HepG2 (cell line): ENCODE measurements around the gene DGKB. TPM values are rescaled to one million over a fixed set of nuclear protein-coding genes. Genes with fewer than 3 reads are reported as not detected.

ENCODE experiments used
- ATAC-seq: fragments of 200-7000 bp; cut with Tn5 transposase; 3 replicates; pipeline ENCODE4 v1.9.1; 2020; ENCODE audit warnings: mild to moderate bottlenecking, moderate library complexity
- BruUV-seq: library from RNA; stranded (reverse); fragments of 400-500 nt; replicated peaks from 2 replicates; lab custom pipeline; 2021; lab: Mats Ljungman, UMichigan
- CTCF ChIA-PET: fragments of 300-600 bp; formaldehyde crosslinking; extraction: SDS; loops from one replicate; lab custom pipeline; 2021; ENCODE audit warnings: low total read pairs, inconsistent platforms, low intra/inter-chr PET ratio; lab: Yijun Ruan, JAX
- POLR2A ChIA-PET: fragments of 350-600 bp; sonication (Branson Sonifier 250); formaldehyde crosslinking; loops from one replicate; lab custom pipeline; 2020; ENCODE audit warnings: antibody characterized with exemption, inconsistent platforms; lab: Yijun Ruan, JAX
- DNase-seq: peaks from one replicate; pipeline ENCODE4 v3.0.0-alpha.2; 2015; ENCODE audit warnings: low spot score
- FAIRE-seq: peaks from 3 replicates; lab custom pipeline; 2011; peaks lifted over from hg19 to GRCh38; lab: Jason Lieb, UNC
- H2AFZ ChIP-seq: one replicate; pipeline ENCODE4 v1.6.1; 2011; ENCODE audit warnings: low read length, inconsistent platforms
- H3K27ac ChIP-seq: fragments of 300-600 bp; 3 replicates; pipeline ENCODE4 v1.8.0; 2011; ENCODE audit warnings: mixed run types, mild to moderate bottlenecking, mixed read lengths, low read length, inconsistent platforms; ENCODE audit not compliant: insufficient read depth; ENCODE audit errors: extremely low read length
- H3K27me3 ChIP-seq, 2 experiments: fragments of 200-600 bp in 1 of 2; 2 replicates in 1 of 2; 3 replicates in 1 of 2; pipeline versions ENCODE4 v1.6.0 to v1.8.0; 2011; ENCODE audit warnings: low read length in 2 of 2, mild to moderate bottlenecking in 2 of 2, moderate library complexity in 2 of 2, inconsistent platforms in 1 of 2; ENCODE audit not compliant: insufficient read depth in 2 of 2, control insufficient read depth in 1 of 2
- H3K36me3 ChIP-seq, 2 experiments: fragments of 200-600 bp in 1 of 2; replicated peaks in 1 of 2; 2 replicates in 1 of 2; 3 replicates in 1 of 2; pipeline versions ENCODE4 v1.5.1 to v1.8.0; 2011; ENCODE audit warnings: low read length in 2 of 2, inconsistent platforms in 1 of 2; ENCODE audit not compliant: insufficient read depth in 2 of 2, control insufficient read depth in 1 of 2
- H3K4me1 ChIP-seq: 2 replicates; pipeline ENCODE4 v1.5.1; 2012; ENCODE audit warnings: low read length, inconsistent platforms; ENCODE audit not compliant: insufficient read depth
- H3K4me2 ChIP-seq: 2 replicates; pipeline ENCODE4 v1.6.0; 2011; ENCODE audit warnings: low read depth, low read length, inconsistent platforms
- H3K4me3 ChIP-seq, 3 experiments: fragments of 200-600 bp in 1 of 3; sonication (generic), shearing (Covaris generic) in 1 of 3; replicated peaks in 1 of 3; 2 replicates each; pipeline ENCODE4 v1.5.1; 2011 to 2016; ENCODE audit warnings: low read length in 3 of 3, inconsistent platforms in 2 of 3, low read depth in 2 of 3, mild to moderate bottlenecking in 2 of 3, control low read depth in 1 of 3, mixed read lengths in 1 of 3; ENCODE audit not compliant: insufficient read depth in 1 of 3
- H3K79me2 ChIP-seq: one replicate; pipeline ENCODE4 v1.6.1; 2011; ENCODE audit warnings: low read length, inconsistent platforms; ENCODE audit not compliant: insufficient read depth
- H3K9ac ChIP-seq: 2 replicates; pipeline ENCODE4 v1.6.0; 2011; ENCODE audit warnings: mild to moderate bottlenecking, low read depth, low read length, inconsistent platforms; ENCODE audit not compliant: insufficient read depth
- H3K9me3 ChIP-seq: 2 replicates; pipeline ENCODE4 v1.5.1; 2012; ENCODE audit warnings: mild to moderate bottlenecking, low read length
- H4K20me1 ChIP-seq: 2 replicates; pipeline ENCODE4 v1.6.0; 2011; ENCODE audit warnings: inconsistent platforms, mild to moderate bottlenecking, low read length, moderate library complexity; ENCODE audit not compliant: insufficient read depth
- CEBPG ChIP-seq: IDR thresholded peaks from 2 replicates; pipeline ENCODE4 v1.6.1; 2016
- HMG20A ChIP-seq: IDR thresholded peaks from 2 replicates; pipeline ENCODE4 v1.6.1; 2016; ENCODE audit warnings: borderline replicate concordance
- POLR2AphosphoS5 ChIP-seq: IDR thresholded peaks from 2 replicates; pipeline ENCODE4 v1.6.1; 2012; ENCODE audit warnings: low read depth, low read length
- ZNF441 ChIP-seq: sonication (generic); formaldehyde crosslinking; IDR thresholded peaks from 2 replicates; pipeline ENCODE4 v1.7.0; 2021; ENCODE audit warnings: missing genetic modification reagents, borderline replicate concordance
- ZNF556 ChIP-seq: sonication (generic); formaldehyde crosslinking; IDR thresholded peaks from 2 replicates; pipeline ENCODE4 v1.4.0; 2020; ENCODE audit warnings: mild to moderate bottlenecking, missing genetic modification reagents, borderline replicate concordance
- ZSCAN31 ChIP-seq: sonication (generic); formaldehyde crosslinking; IDR thresholded peaks from 2 replicates; pipeline ENCODE4 v1.5.0; 2020; ENCODE audit warnings: low read depth, mild to moderate bottlenecking, missing genetic modification reagents
- WGBS: methylation state at CpG from one replicate; pipeline ENCODE4 v1.1.6; 2017; ENCODE audit warnings: low lambda C conversion rate; 5-methylcytosine and 5-hydroxymethylcytosine counted together
- in situ Hi-C: cut with HindIII; loops from 2 replicates; pipeline ENCODE4 v1.10.0; 2017; ENCODE audit warnings: low pct_unique_long_range_greater_than_20kb; ENCODE audit not compliant: extremely low pct_ligation_motif_present
- intact Hi-C: fragments of 100-400 bp; cut with micrococcal nuclease; formaldehyde crosslinking; loops from one replicate; pipeline ENCODE4 v1.10.0; 2022; ENCODE audit not compliant: unreplicated experiment
- polyA plus RNA-seq, 8 experiments: library from polyadenylated mRNA; depleted of rRNA in 3 of 8; stranded (reverse) in 7 of 8; unstranded in 1 of 8; fragments of >200 nt; fragmentation: Illumina TruSeq in 4 of 8; extraction: Trizol in 4 of 8; gene quantifications; 2 replicates each; pipeline versions ENCODE4 v1.2.1 to v1.2.3, GENCODE V29; 2011 to 2016; ENCODE audit warnings: low read depth in 4 of 8, missing spikeins in 1 of 8, mixed read lengths in 1 of 8; ENCODE audit not compliant: insufficient read depth in 1 of 8
- total RNA-seq, 5 experiments: library from RNA; depleted of rRNA; stranded (reverse); fragments of >200 nt; fragmentation: Illumina TruSeq; extraction: Trizol; gene quantifications; 2 replicates each; pipeline ENCODE4 v1.2.3, GENCODE V29; 2016; ENCODE audit warnings: low read depth in 1 of 5
- TF ChIP-seq, protein P1 (sequence below): sonication (generic); formaldehyde crosslinking; IDR thresholded peaks from 2 replicates; pipeline ENCODE4 v1.4.0; 2020; ENCODE audit warnings: low read depth, mild to moderate bottlenecking, missing genetic modification reagents
- TF ChIP-seq, protein P2 (sequence below): IDR thresholded peaks from 2 replicates; pipeline ENCODE4 v1.6.1; 2016; ENCODE audit warnings: control low read depth

DGKB gene
- total and polyA plus RNA-seq, 2 of the 13 experiments (the other 11 are each of a cell fraction or from before 2014, with no cell fraction given): not detected

DNA sequence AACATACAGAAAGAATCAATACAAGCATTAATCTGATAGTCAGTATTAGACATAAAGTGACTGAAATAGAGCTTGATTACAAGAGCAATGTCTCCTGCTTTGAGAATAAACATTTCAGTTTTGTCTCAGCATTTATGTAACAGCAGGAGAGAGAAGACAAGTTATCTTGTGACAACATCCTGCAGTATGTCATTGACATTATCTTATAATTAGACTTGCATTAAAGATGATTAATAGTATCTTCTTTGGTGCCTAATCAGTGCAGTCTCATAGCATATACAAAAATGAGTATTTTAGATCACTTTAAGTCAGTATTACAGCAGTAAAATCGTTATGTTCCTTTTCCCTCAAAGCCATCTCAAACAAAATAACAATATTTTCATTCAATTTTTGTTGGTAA lies 477.0 kb downstream of the DGKB start:
- Histone ChIP-seq H3K27me3 (no peaks in the 10 kb centered on the region), H3K4me1 (no peaks in the 10 kb centered on the region), H3K79me2 (no peaks in the 10 kb centered on the region), H3K27ac (no peak overlapping the region), H3K4me3 (no peak overlapping the region), H4K20me1 (no peaks in the 10 kb centered on the region), H2AFZ (no peak overlapping the region), H3K36me3 (no peaks in the 10 kb centered on the region), H3K9me3 (peaks cover 87% of the 10 kb centered on the region), H3K9ac (no peak overlapping the region), H3K4me2 (no peak overlapping the region)
- in situ Hi-C loops (no loop called here), intact Hi-C loops (no loop called here)
- ATAC-seq (no peak), DNase-seq (no peak), FAIRE-seq (no peak)
- WGBS: 5% methylated on average over 1 of the region's 1 CpG
- BruUV-seq: no TSS peak
- ChIA-PET CTCF (no interaction called here), POLR2A (no interaction called here)
- TF ChIP-seq POLR2AphosphoS5: no peak
- TF ChIP-seq CEBPG (CRISPR knock-in tag): no peak
- TF ChIP-seq ZNF556 (CRISPR knock-in tag): no peak
- no peak for TF ChIP-seq HMG20A (CRISPR knock-in tag)
- no peak for TF ChIP-seq ZSCAN31 (CRISPR knock-in tag)
- no peak for TF ChIP-seq ZNF441 (CRISPR knock-in tag)
- TF ChIP-seq, protein P1, sequence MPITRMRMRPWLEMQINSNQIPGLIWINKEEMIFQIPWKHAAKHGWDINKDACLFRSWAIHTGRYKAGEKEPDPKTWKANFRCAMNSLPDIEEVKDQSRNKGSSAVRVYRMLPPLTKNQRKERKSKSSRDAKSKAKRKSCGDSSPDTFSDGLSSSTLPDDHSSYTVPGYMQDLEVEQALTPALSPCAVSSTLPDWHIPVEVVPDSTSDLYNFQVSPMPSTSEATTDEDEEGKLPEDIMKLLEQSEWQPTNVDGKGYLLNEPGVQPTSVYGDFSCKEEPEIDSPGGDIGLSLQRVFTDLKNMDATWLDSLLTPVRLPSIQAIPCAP (CRISPR knock-in tag): no peak
- TF ChIP-seq, protein P2, sequence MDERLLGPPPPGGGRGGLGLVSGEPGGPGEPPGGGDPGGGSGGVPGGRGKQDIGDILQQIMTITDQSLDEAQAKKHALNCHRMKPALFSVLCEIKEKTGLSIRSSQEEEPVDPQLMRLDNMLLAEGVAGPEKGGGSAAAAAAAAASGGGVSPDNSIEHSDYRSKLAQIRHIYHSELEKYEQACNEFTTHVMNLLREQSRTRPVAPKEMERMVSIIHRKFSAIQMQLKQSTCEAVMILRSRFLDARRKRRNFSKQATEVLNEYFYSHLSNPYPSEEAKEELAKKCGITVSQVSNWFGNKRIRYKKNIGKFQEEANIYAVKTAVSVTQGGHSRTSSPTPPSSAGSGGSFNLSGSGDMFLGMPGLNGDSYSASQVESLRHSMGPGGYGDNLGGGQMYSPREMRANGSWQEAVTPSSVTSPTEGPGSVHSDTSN (CRISPR knock-in tag): no peak
